Measurements from ENCODE around the gene CCDC6.

GRCh38 chr10:59934701-59935100 is 28.3 kb upstream of the CCDC6 start:
- no peak for TF ChIP-seq CTCF (IDR thresholded peaks at IDR 0.05; ENCODE audit: insufficient read depth, low read length, poor library complexity, severe bottlenecking)
- no peak for TF ChIP-seq EZH2phosphoT487 (conservative IDR thresholded peaks at IDR 0.05; ENCODE audit: low read length)
